Measurements from ENCODE around the gene EPPIN. TPM values are rescaled to one million over a fixed set of nuclear protein-coding genes. Genes with fewer than 3 reads are reported as not detected.
"Not testable (repeated sequence)": the region's sequence is repeated elsewhere in the genome, so short reads cannot be mapped to it uniquely, and the experiment has no call there.

EPPIN gene
- total RNA-seq (2014; rRNA removed; shearing (Covaris generic)) = not detected in 2 replicates

- no peak for DNase-seq (ENCODE audit: low read depth)
These were observed at the start of gene EPPIN for GRCh38 chr20:45547206-45547770. Gene EPPIN, minus strand, starts transcription at chr20:45547401. Its CDS starts 44 bp downstream, at chr20:45547357.

- DNase-seq (ENCODE audit: low read depth) = no peak
These were observed 48.0 kb upstream of the EPPIN start for GRCh38 chr20:45595235-45595634.

DNA sequence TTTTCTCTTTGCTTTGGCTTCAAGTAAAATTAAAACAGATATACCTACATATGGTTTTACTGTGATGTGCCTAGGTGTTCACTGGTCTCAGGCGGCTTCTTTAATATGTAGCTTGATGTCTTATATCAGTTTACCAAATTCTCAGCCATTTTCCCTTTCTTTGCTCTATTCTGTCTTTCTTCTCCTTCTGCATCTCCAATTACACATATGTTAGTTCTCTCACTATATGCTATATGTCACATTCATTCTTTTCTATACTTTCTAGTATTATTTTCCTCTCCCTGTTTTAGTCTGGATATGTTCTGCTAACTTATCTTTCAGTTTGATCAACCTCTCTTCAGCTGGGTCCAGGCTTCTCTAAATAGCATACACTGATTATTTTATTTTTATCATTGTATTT lies 46.3 kb upstream of the EPPIN start:
- no peak for DNase-seq (ENCODE audit: low read depth)

DNA sequence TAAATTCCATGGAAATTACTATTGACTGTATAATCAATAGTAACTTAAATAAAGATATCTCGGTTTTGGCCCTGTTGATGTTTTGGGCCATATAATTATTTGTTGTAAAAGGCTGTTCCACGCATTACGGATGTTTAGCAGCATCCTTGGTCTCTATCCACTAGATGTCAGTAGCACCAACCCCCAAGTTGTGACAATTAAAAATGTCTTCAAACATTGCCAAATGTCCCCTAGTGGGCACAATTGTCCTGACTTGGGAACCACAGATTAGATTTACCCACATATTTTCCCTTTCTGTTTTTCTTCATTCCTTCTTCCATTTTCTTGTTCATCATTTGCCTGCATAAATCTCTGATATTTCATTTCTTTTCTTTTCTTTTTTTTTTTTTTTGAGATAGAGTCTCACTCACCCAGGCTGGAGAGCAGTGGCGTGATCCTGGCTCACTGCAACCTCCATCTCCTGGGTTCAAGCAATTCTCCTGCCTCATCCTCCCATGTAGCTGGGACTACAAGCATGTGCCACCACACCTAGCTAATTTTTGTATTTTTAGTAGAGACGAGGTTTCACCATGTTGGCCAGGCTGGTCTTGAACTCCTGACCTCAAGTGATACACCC lies 45.5 kb upstream of the EPPIN start:
- peak; percentile 79 for DNase-seq (ENCODE audit: low read depth)

- no peak for DNase-seq (ENCODE audit: low read depth)
These were observed 42.5 kb upstream of the EPPIN start for GRCh38 chr20:45589725-45590124.

DNA sequence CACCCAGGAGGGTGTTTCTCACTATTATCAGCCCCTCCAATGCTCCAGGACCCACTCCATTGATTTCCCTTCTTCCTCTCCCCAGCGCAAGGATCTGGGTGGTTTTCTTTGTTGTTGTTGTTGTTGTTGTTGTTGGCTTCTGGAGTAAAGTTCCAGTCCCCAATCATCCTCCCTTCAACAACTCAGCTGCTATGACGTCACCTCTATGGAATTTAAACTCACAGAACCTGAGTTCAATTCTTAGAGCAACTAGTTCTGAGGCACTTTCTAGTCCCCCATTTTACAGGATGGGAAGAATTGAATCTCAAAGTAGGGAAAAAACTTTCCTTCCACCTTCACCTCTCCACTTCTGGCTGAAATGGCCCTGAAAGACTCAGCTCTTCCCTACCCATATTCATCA lies 41.6 kb upstream of the EPPIN start:
- DNase-seq (ENCODE audit: low read depth) = peak; percentile 14

- DNase-seq (ENCODE audit: low read depth) = peak; percentile 47
These were observed 38.8 kb upstream of the EPPIN start for GRCh38 chr20:45585986-45586385.

DNA sequence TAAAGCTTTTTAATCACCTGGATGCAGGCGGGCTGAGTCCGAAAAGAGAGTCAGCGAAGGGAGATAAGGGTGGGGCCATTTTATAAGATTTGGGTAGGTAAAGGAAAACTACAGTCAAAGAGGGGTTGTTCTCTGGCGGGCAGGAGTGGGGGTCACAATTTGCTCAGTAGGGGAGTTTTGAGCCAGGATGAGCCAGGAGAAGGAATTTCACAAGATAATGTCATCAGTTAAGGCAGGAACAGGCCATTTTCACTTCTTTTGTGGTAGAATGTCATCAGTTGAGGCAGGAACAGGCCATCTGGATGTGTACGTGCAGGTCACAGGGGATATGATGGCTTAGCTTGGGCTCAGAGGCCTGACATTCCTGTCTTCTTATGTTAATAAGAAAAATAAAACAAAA lies 37.1 kb upstream of the EPPIN start:
- not testable (repeated sequence) for DNase-seq (ENCODE audit: low read depth)

DNA sequence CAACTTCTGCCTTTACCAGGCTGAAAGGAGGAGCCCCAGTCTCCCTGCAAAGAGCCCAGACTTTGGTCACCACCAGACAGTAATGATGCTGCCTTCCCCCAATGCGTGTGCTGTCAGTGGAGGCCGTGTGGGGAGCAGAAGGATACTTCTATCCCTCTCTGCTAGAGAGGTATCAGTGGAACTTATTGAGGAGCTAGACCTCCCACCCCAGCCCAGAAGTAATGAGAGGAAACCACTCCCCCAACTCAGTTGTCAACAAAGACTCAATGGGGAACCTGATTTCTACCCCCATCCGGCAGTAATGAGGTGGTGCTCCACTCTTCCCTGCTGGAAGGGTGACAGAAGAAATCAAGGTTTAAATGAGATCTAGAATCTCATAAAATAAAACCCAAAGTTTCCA lies 36.3 kb upstream of the EPPIN start:
- DNase-seq (ENCODE audit: low read depth) = no peak

DNA sequence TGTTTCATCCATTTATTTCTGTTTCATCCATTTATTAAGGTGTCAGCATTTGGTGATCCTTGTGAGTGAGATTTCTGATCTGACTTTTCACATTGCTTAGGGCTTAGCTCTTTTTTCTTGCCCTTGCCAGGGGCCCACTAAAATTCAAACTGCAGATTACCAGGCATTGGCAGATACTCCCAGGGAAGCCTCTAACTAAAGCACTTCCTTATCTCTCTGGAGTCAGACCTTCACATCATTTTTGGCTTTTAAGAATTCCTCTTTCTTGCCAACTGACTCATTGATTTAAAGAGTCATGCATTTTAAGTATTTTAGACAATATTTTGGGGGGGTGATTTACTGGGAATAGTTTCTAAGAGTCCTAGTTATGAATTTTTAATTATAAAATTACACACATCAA lies 34.5 kb upstream of the EPPIN start:
- no peak for DNase-seq (ENCODE audit: low read depth)

DNA sequence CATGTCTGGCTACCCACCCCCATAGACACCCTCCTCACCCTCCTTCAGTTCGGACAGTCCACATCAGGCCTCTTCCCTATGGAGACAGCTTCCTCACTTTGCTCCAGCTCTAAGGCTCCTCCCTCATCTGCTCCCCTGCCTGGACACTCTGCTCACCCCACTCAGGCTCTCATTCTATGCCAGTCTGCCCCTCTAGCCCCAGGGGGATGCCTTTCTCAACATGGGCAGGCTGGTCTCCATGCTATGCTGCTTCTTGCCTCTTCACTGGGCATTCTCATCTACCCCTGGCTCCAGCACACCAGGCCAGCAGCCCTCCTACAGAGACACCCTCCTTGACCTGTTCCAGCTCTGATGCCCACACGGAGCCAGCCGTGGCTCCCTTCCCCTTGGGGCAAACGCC lies 32.0 kb upstream of the EPPIN start, which contains the start of gene WFDC8:
Gene WFDC8 (minus strand): TSS at position 101 of the 400 bp plus-strand sequence. CDS start 37 bp downstream, at position 64.
- no peak for DNase-seq (ENCODE audit: low read depth)

DNA sequence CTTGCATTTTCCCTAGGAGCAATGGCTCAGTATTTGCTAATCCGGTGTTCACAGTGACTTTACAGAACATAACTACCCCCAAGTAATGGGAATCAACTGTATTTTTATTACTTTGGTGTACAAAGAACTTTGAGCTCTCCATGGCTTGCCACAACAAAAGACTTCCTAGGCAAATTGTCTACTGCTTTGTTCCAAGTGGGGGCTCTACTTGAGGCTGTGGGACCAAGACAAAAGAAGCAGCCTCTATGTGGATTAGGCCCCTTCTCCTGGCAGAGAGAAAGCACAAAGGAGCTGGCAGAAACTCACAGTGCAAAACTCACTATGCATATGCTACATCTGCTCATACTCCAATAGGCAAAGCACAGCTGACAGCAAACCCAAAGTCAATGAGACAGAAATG lies 31.0 kb upstream of the EPPIN start:
- DNase-seq (ENCODE audit: low read depth) = no peak

DNA sequence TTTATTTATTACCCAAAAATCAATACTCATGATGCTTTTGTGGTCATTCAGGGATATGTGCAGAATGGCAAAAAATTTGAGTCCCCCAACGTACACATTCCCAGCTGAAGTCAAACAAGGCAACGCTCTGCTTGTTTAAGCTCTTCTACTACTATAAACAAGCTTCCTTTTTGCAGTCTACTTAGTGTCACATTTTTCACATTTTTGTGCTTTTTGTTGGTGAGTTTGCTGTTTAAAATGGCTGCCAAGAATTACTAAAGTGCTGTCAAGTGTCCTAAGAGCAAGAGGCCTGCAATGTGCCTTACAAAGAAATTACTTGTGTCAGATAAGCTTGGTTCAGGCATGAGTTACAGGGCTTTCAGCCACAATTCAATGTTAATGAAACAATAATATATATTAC lies 29.8 kb upstream of the EPPIN start:
- DNase-seq (ENCODE audit: low read depth) = no peak

DNA sequence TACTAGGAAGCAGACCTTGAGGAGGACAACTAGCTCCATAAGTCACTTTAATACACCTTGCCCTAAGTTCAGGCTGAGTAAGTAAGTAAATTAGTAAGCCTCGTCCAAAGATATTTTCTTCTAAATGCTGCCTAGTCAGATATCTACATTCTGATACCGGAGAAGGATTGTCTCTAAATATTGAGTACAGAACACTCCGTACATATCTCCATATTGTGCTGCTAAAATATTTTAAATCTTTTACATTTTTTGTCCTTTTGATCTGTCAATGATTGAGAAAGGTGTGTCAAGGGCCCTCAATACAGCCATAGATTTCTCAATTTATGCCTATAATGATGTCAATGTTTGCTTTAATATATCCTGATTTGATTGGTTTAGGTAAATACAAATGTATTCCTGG lies 28.7 kb upstream of the EPPIN start:
- no peak for DNase-seq (ENCODE audit: low read depth)

DNA sequence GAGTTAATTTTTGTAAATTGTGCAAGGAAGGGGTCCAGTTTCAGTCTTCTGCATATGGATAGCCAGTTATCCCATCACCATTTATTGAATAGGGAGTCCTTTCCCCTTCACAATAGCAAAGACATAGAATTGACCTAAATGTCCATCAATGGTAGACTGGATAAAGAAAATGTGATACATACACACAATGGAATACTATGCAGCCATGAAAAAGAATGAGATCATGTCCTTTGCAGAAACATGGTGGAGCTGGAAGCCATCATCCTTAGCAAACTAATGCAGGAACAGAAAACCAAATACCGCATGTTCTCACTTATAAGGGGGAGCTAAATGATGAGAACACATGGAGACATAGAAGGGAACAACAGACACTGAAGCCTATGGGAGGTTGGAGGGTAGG lies 22.4 kb upstream of the EPPIN start:
- DNase-seq (ENCODE audit: low read depth) = not testable (repeated sequence)

- no peak for DNase-seq (ENCODE audit: low read depth)
These were observed 17.6 kb upstream of the EPPIN start for GRCh38 chr20:45564760-45565276.

DNA sequence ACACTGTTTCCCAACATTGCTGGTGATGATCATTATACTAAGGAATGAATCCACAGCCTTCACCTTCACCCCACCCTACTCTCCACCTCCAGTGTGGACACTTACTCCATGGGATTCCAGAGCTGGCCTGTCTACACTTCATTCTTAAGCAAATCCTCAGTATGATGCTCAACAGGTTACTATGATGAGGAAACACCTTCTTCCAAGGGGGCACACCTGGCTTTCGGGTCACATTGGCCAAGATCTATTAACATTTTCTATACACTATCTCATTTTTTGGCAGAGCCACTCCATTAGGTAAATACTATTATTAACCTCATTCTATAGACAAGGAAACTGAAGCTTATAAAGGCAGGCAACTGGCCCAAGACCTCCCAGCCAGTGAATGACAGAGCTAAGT lies 8.0 kb upstream of the EPPIN start:
- no peak for DNase-seq (ENCODE audit: low read depth)

DNA sequence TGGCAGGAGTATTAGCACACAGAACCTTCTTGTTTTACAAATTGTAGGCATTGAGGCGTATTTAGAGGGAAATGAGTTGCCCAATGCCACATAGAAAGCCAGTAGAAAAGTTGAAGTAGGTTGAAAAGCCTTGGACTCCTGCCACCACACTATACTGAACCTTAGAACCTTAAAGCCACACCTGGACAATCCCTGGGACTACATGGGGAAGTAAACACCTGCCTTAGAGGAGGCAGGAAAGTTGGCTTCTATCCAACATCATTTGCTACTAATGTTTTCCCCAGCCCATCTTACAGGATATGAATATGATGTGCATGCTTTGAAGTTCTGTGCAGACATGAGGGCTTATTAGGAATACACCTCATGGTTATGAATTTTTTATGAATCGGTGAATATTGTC lies 5.3 kb upstream of the EPPIN start:
- DNase-seq (ENCODE audit: low read depth) = no peak

- DNase-seq (ENCODE audit: low read depth) = no peak
These were observed 3.6 kb upstream of the EPPIN start for GRCh38 chr20:45550765-45551164.

DNA sequence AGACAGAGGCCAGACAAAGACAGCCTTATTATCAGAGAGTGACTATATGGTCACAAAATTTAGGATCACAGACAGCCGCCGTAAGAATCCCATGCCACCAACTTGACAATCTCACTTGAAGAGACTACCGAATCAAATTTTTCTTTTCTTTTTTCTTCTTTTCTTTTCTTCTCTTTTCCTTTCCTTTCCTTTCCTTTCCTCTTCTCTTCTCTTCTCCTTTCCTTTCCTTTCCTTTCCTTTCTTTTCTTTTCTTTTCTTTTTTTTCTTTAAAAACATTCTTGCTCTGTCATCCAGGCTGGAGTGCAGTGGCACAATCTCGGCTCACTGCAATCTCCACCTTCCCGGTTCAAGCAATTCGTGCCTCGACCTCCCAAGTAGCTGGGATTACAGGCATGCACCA lies 1.2 kb upstream of the EPPIN start:
- no peak for DNase-seq (ENCODE audit: low read depth)

DNA sequence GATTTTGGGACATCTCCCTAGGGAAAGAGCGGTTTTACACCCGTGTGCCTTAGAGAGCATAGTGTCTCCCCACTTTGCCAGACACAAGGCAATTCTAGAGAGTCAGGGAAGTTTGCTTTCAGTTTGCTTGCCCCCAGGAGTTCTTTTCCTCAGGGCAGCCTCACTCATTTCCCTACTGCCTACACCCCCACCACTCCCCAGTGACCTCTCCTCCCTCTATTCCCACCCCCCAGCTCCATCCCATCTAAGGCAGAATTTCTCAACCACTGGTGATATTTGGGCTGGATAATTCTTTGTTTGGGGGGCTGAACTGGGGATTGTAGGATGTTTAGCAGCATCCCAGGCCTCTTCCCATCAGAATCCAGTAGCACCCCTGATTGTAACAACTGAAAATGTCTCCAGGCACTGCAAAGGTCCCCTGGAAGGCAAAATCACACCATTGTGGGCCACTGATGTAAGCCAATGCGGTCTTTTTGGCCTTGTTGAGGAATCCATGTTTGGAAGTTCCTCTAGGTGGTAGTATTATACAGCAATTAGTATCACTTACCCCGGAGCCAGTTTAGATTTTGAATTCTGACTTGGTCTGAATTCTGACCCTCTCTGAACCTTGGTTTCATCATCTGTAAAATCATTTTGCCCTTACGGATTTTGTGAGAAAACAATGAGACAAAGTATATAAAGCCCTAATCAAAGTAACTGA lies 1.3 kb downstream of the EPPIN start:
- peak; percentile 54 for DNase-seq (ENCODE audit: low read depth)

- DNase-seq (ENCODE audit: low read depth) = no peak
These were observed 1.9 kb downstream of the EPPIN start for GRCh38 chr20:45545351-45545750.

- DNase-seq (ENCODE audit: low read depth) = no peak
These were observed 7.8 kb downstream of the EPPIN start, which contains the start of gene WFDC6 for GRCh38 chr20:45539382-45539781. Gene WFDC6, minus strand, starts transcription at chr20:45539482. Its CDS starts 75 bp downstream, at chr20:45539407.

Measured in RPMI7951 (cell line).